ENCODE results near the gene POLR3G. TPM values are rescaled to one million over a fixed set of nuclear protein-coding genes. Genes with fewer than 3 reads are reported as not detected.

The POLR3G gene
- total RNA-seq, 2 donors from 2014 or later, result 1.0 to 1.2 TPM

- no peak for ATAC-seq
- intact Hi-C loops (cut with DNase I), result no loop called here
- no peak for DNase-seq
Measured at GRCh38 chr5:90488791-90489190, 14.1 kb downstream of the POLR3G start.

GRCh38 chr5:90494043-90494442, 19.4 kb downstream of the POLR3G start:
- ATAC-seq (no peak), DNase-seq (no peak)
- intact Hi-C loops (cut with DNase I), result no loop called here

GRCh38 chr5:90495146-90495545, 20.5 kb downstream of the POLR3G start:
- ATAC-seq (no peak), DNase-seq (no peak)
- intact Hi-C loops (cut with DNase I), result no loop called here

- intact Hi-C loops (cut with DNase I), result no loop called here
- DNase-seq (no peak), ATAC-seq (no peak)
Measured at GRCh38 chr5:90503596-90503995, 28.9 kb downstream of the POLR3G start.

- ATAC-seq, result no peak
- DNase-seq, result no peak
- intact Hi-C loops (cut with DNase I), result no loop called here
Measured at GRCh38 chr5:90504743-90505142, 30.1 kb downstream of the POLR3G start.

- intact Hi-C loops (cut with DNase I), result no loop called here
- no peak for DNase-seq
- ATAC-seq, result no peak
Measured at GRCh38 chr5:90506221-90506620, 31.6 kb downstream of the POLR3G start.

- DNase-seq (no peak), ATAC-seq (no peak)
- intact Hi-C loops (cut with DNase I), result no loop called here
Measured at GRCh38 chr5:90510438-90510837, 35.8 kb downstream of the POLR3G start.

GRCh38 chr5:90514520-90514919, 39.9 kb downstream of the POLR3G start:
- intact Hi-C loops (cut with DNase I), result no loop called here

GRCh38 chr5:90518661-90519060, 44.0 kb downstream of the POLR3G start:
- DNase-seq (no peak), ATAC-seq (no peak)
- intact Hi-C loops (cut with DNase I), result no loop called here

More at GRCh38 chr5:90514520-90514919, 39.9 kb downstream of the POLR3G start:
- ATAC-seq, result no peak
- no peak for DNase-seq

GRCh38 chr5:90519081-90519480, 44.4 kb downstream of the POLR3G start:
- no peak for DNase-seq
- no peak for ATAC-seq
- intact Hi-C loops (cut with DNase I), result no loop called here

GRCh38 chr5:90528601-90529193, 54.0 kb downstream of the POLR3G start:
- DNase-seq, result no peak
- intact Hi-C loops (cut with DNase I), result loop anchor here in 1 of 2 donors (2.0 kb wide), 1 partner anchor 54 kb away; the partner anchor contains the start of genes MBLAC2 and POLR3G
- ATAC-seq, result no peak

- peak; percentile 98 for DNase-seq
- intact Hi-C loops (cut with DNase I), result loop anchor here in 1 of 2 donors (2.0 kb wide), 1 partner anchor 55 kb away; the partner anchor contains the start of genes MBLAC2 and POLR3G
- ATAC-seq, result peak; percentile 99 to 100
Measured at GRCh38 chr5:90529194-90529938, 54.7 kb downstream of the POLR3G start, which contains the start of gene LYSMD3. TSS of gene LYSMD3 (minus strand) at chr5:90529584. CDS start at chr5:90525289, 4,295 bp downstream.

GRCh38 chr5:90529939-90530677, 55.4 kb downstream of the POLR3G start:
- ATAC-seq (peak; percentile 75 to 84), DNase-seq (peak; percentile 44)
- intact Hi-C loops (cut with DNase I), result loop anchor here in 1 of 2 donors (2.0 to 10.0 kb wide), 2 partner anchors 55 to 95 kb away; partner anchors contain the start of genes MBLAC2 and POLR3G

- no peak for ATAC-seq
- intact Hi-C loops (cut with DNase I), result loop anchor here in 1 of 2 donors (10.0 kb wide), 1 partner anchor 96 kb away; no protein-coding TSS in a partner anchor
- no peak for DNase-seq
Measured at GRCh38 chr5:90530736-90531487, 56.2 kb downstream of the POLR3G start.

- ATAC-seq (no peak), DNase-seq (no peak)
- intact Hi-C loops (cut with DNase I), result loop anchor here in 1 of 2 donors (10.0 kb wide), 1 partner anchor 99 kb away; no protein-coding TSS in a partner anchor
Measured at GRCh38 chr5:90533794-90534193, 59.1 kb downstream of the POLR3G start.

- DNase-seq (no peak), ATAC-seq (no peak)
- intact Hi-C loops (cut with DNase I), result loop anchor here in 1 of 2 donors (10.0 kb wide), 1 partner anchor 100 kb away; no protein-coding TSS in a partner anchor
Measured at GRCh38 chr5:90534922-90535321, 60.3 kb downstream of the POLR3G start.

- DNase-seq (no peak), ATAC-seq (no peak)
- intact Hi-C loops (cut with DNase I), result no loop called here
Measured at GRCh38 chr5:90542827-90543519, 68.3 kb downstream of the POLR3G start.

- ATAC-seq (no peak), DNase-seq (no peak)
- intact Hi-C loops (cut with DNase I), result no loop called here
Measured at GRCh38 chr5:90545511-90545910, 70.8 kb downstream of the POLR3G start.

Data from left cardiac atrium (tissue), 4 donors.